Glutamatergic neuron (in vitro differentiated cells): ENCODE measurements around the gene ALG14. TPM values are rescaled to one million over a fixed set of nuclear protein-coding genes. Genes with fewer than 3 reads are reported as not detected.

Experiments used
- DNase-seq: peaks from one replicate; pipeline ENCODE4 v3.0.0; 2022
- H3K27ac Mint-ChIP-seq: one replicate; pipeline ENCODE4 v1.8.0; 2020; ENCODE audit warnings: mild to moderate bottlenecking, mixed read lengths, inconsistent platforms; ENCODE audit not compliant: unreplicated experiment
- H3K27me3 Mint-ChIP-seq: one replicate; pipeline ENCODE4 v1.8.0; 2020; ENCODE audit warnings: mild to moderate bottlenecking, moderate library complexity, mixed read lengths, inconsistent platforms; ENCODE audit not compliant: unreplicated experiment
- H3K36me3 Mint-ChIP-seq: one replicate; pipeline ENCODE4 v1.8.0; 2020; ENCODE audit warnings: mild to moderate bottlenecking, mixed read lengths, inconsistent platforms; ENCODE audit not compliant: unreplicated experiment
- H3K4me1 Mint-ChIP-seq: one replicate; pipeline ENCODE4 v1.8.0; 2020; ENCODE audit warnings: mild to moderate bottlenecking, low read depth, mixed read lengths, inconsistent platforms; ENCODE audit not compliant: unreplicated experiment
- H3K4me3 Mint-ChIP-seq: one replicate; pipeline ENCODE4 v1.8.0; 2020; ENCODE audit warnings: mild to moderate bottlenecking, mixed read lengths, inconsistent platforms; ENCODE audit not compliant: unreplicated experiment
- H3K9me3 Mint-ChIP-seq: one replicate; pipeline ENCODE4 v1.8.0; 2020; ENCODE audit warnings: mild to moderate bottlenecking, moderate library complexity, mixed read lengths, inconsistent platforms; ENCODE audit not compliant: unreplicated experiment
- total RNA-seq: library from RNA; stranded (reverse); fragmentation: NEBNext Ultra II Directional; extraction: Animal tissue kit (Norgen Biotek cat#: 25700); gene quantifications from one replicate; pipeline ENCODE4 v1.2.1, GENCODE V29; 2021; ENCODE audit not compliant: unreplicated experiment
- TF ChIP-seq, protein P1 (sequence below): fragments of 200-600 bp; sonication (generic); IDR thresholded peaks from one replicate; pipeline ENCODE4 v1.5.0; 2021; ENCODE audit not compliant: partially characterized antibody, unreplicated experiment

ALG14 gene
- total RNA-seq, 1 donor from 2014 or later: 4.7 TPM

DNA sequence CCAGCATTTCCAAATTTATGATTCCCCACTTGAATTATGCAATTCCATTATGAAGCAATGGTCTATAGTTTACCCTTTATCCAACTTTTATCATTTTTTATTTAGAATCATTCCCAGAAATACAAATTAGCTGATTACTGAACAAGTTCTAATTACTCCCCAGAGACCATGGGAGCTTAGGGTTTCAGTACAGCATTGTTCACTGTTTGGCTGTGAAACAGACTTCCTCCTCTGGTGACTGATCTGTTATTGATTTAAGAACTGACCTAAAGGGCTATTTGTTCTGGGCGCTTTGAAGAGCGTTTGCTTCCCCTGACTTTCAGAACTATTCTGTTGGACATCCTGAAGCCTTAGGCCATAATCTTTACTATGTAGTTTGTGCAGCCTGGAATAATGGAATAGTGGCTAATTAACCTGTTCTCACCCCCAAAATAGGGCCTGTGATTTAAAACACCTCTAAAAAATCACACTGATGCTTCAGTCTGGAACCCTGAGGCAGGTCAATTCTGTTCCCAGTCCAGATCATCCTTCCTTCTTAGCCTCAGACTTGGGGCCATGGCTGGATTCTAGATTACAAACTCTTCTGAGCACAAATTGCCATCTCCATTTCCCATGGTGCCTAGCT lies 58.7 kb downstream of the ALG14 start:
- Mint-ChIP-seq H3K36me3 (no peaks in the 10 kb centered on the region), H3K27me3 (no peaks in the 10 kb centered on the region), H3K9me3 (no peaks in the 10 kb centered on the region), H3K27ac (no peak overlapping the region), H3K4me3 (no peak overlapping the region), H3K4me1 (peaks cover 21% of the 10 kb centered on the region)
- TF ChIP-seq, protein P1, sequence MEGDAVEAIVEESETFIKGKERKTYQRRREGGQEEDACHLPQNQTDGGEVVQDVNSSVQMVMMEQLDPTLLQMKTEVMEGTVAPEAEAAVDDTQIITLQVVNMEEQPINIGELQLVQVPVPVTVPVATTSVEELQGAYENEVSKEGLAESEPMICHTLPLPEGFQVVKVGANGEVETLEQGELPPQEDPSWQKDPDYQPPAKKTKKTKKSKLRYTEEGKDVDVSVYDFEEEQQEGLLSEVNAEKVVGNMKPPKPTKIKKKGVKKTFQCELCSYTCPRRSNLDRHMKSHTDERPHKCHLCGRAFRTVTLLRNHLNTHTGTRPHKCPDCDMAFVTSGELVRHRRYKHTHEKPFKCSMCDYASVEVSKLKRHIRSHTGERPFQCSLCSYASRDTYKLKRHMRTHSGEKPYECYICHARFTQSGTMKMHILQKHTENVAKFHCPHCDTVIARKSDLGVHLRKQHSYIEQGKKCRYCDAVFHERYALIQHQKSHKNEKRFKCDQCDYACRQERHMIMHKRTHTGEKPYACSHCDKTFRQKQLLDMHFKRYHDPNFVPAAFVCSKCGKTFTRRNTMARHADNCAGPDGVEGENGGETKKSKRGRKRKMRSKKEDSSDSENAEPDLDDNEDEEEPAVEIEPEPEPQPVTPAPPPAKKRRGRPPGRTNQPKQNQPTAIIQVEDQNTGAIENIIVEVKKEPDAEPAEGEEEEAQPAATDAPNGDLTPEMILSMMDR: no peak
- no peak for DNase-seq

DNA sequence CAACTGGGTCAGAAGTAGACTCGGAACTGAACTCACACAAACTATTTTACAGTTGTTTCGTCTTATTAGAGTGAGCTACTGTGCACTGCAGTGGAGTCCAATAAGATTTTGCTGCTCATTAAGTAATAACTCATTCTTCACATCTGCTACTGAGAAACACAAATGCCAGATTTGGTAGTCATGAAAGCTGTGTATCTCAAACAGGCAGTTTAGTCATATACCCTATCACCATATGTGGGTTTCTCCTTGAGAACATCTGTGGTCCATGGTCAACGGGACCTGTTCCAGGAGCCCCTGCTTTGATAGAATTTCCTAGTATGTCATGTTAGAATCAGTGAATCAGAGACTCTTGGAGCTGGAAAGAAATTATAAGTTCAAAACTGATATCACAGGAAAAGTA lies 60.4 kb downstream of the ALG14 start:
- Mint-ChIP-seq H3K36me3 (no peaks in the 10 kb centered on the region), H3K4me3 (no peak overlapping the region), H3K27ac (no peak overlapping the region), H3K4me1 (peaks cover 13% of the 10 kb centered on the region), H3K27me3 (no peaks in the 10 kb centered on the region), H3K9me3 (no peaks in the 10 kb centered on the region)
- TF ChIP-seq, protein P1: no peak
- DNase-seq: no peak

DNA sequence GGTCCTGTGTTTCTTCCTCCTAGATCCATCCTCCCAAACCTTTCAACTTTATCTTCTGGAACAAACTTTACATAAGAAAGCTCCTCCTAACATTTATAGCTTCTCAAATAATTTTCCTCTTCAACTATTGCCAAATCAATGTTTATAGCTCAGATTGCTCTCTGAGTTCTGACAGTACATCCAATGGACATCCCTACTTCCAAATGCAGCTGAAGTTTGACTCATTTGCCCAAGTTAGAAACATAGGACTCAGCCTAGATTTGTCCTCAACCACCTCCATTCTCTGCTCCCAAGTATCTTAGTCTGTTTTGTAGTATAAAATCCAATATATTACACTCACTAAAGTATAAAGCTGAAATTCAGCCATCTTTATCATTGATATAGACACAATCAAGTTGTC lies 62.6 kb downstream of the ALG14 start:
- Mint-ChIP-seq H3K27ac (no peak overlapping the region), H3K36me3 (peaks cover under 1% of the 10 kb centered on the region), H3K9me3 (peaks cover 1% of the 10 kb centered on the region), H3K27me3 (no peaks in the 10 kb centered on the region), H3K4me3 (no peak overlapping the region), H3K4me1 (peaks cover 12% of the 10 kb centered on the region)
- TF ChIP-seq, protein P1: no peak
- no peak for DNase-seq

DNA sequence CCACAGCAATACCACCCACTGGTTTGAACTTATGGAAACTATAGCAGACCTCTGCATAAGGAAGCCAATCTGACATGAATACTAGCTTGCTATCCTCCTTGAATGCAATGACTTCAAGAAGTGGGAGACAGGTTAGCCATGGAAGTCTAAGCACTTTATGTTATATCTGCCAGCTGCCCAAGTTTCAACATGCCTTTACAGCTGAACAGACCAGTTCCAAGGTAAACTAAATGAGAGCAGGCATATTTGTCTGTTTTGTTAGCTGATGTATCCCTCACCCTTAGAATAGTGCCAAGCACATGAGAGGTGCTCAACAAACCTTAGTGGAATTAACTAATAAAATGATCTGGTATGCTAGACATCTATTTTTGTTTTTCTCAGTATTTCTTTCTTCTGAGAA lies 65.1 kb downstream of the ALG14 start:
- DNase-seq: no peak
- H3K4me3 Mint-ChIP-seq: no peak overlapping the region
- peaks cover 1% of the 10 kb centered on the region for H3K9me3 Mint-ChIP-seq
- H3K27me3 Mint-ChIP-seq: peaks cover 3% of the 10 kb centered on the region
- H3K36me3 Mint-ChIP-seq: peaks cover 4% of the 10 kb centered on the region
- peaks cover 3% of the 10 kb centered on the region for H3K4me1 Mint-ChIP-seq
- TF ChIP-seq, protein P1: no peak
- no peak overlapping the region for H3K27ac Mint-ChIP-seq

DNA sequence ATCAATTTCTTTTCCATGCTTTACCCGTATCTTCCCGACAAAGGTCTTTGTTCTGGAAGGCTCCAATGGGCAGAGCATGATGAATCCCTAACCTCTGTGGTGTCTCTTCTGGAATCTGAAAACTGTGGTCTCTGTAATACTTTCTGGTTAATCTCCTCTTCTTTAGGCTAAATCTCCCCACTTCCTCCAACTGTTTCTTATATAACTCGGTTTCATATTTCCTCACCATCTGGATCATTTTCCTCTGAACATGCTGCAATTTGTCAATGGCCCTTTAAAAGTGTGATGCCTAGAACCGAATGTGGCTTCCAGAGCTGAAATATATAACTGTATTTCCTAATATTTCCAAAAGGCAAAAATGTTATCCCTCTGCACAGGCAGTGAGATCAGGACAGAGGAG lies 66.1 kb downstream of the ALG14 start:
- TF ChIP-seq, protein P1: no peak
- no peak for DNase-seq
- H3K36me3 Mint-ChIP-seq: peaks cover 4% of the 10 kb centered on the region
- peaks cover 12% of the 10 kb centered on the region for H3K4me1 Mint-ChIP-seq
- H3K27me3 Mint-ChIP-seq: peaks cover 3% of the 10 kb centered on the region
- peaks cover 1% of the 10 kb centered on the region for H3K9me3 Mint-ChIP-seq
- H3K27ac Mint-ChIP-seq: no peak overlapping the region
- no peak overlapping the region for H3K4me3 Mint-ChIP-seq
